Thyroid gland (tissue), 4 donors: ENCODE data around the gene TSHZ2. TPM values are rescaled to one million over a fixed set of nuclear protein-coding genes. Genes with fewer than 3 reads are reported as not detected.
A peak's percentile ranks its signal among the peaks of the same experiment; 100 is the strongest.
"Not testable (repeated sequence)": the region's sequence is repeated elsewhere in the genome, so short reads cannot be mapped to it uniquely, and the experiment has no call there.

ENCODE experiments used
- DNase-seq, 2 donors: peaks; one replicate each; pipeline ENCODE4 v3.0.0-alpha.2; 2019
- H3K27ac ChIP-seq, 3 donors: fragments of 200-600 bp; sonication (generic); 1 replicate in 2 of 3; 2 replicates in 1 of 3; pipeline ENCODE4 v1.5.1; 2016 to 2019; ENCODE audit warnings: mild to moderate bottlenecking in 1 of 3, moderate library complexity in 1 of 3
- H3K27me3 ChIP-seq: fragments of 200-600 bp; sonication (generic); one replicate; pipeline ENCODE4 v1.5.1; 2019
- H3K36me3 ChIP-seq, 2 donors: fragments of 200-600 bp; sonication (generic); one replicate each; pipeline ENCODE4 v1.5.1; 2016 to 2019
- H3K4me1 ChIP-seq, 2 donors: fragments of 200-600 bp; sonication (generic); one replicate each; pipeline ENCODE4 v1.5.1; 2017 to 2019
- H3K4me3 ChIP-seq, 3 donors: fragments of 200-600 bp; sonication (generic); replicated peaks in 1 of 3; 1 replicate in 2 of 3; 2 replicates in 1 of 3; pipeline ENCODE4 v1.5.1; 2016; ENCODE audit warnings: mild to moderate bottlenecking in 1 of 3
- H3K9me3 ChIP-seq: fragments of 200-600 bp; sonication (generic); one replicate; pipeline ENCODE4 v1.5.1; 2017
- CTCF ChIP-seq, 6 experiments: fragments of 200-600 bp in 3 of 6; fragments of 450-650 bp in 3 of 6; sonication (generic) in 3 of 6; IDR thresholded peaks; one replicate each; pipeline ENCODE4 v1.5.1; 2016 to 2019; ENCODE audit warnings: antibody characterized with exemption in 6 of 6, mild to moderate bottlenecking in 2 of 6, inconsistent platforms in 1 of 6, moderate library complexity in 1 of 6
- POLR2A ChIP-seq, 2 donors: fragments of 450-650 bp; IDR thresholded peaks; one replicate each; pipeline ENCODE4 v1.6.1; 2017; ENCODE audit warnings: antibody characterized with exemption in 2 of 2, mild to moderate bottlenecking in 2 of 2, moderate library complexity in 1 of 2
- WGBS, 2 donors: methylation state at CpG; one replicate each; pipeline ENCODE4 v1.1.5; 2017; 5-methylcytosine and 5-hydroxymethylcytosine counted together
- intact Hi-C: fragments of 100-400 bp; cut with DNase I; formaldehyde crosslinking; loops from one replicate; pipeline ENCODE4 v1.15.1; 2023
- total RNA-seq, 4 donors: library from RNA; depleted of rRNA; stranded (reverse); fragments of >200 nt; gene quantifications; one replicate each; pipeline ENCODE4 v1.2.3, GENCODE V29; 2016

TSHZ2 gene
- total RNA-seq, 4 donors from 2014 or later = 11.0 to 27.9 (median 14.0) TPM

GRCh38 chr20:53409447-53409717, 437.2 kb downstream of the TSHZ2 start:
- intact Hi-C loops = no loop called here

GRCh38 chr20:53411129-53411528, 439.0 kb downstream of the TSHZ2 start:
- no peak for DNase-seq
- Histone ChIP-seq H3K4me1 (peaks cover 0 to 23% of the 10 kb centered on the region in 2 donors), H3K36me3 (no peaks in the 10 kb centered on the region), H3K9me3 (no peaks in the 10 kb centered on the region), H3K4me3 (no peak overlapping the region), H3K27ac (no peak overlapping the region), H3K27me3 (no peaks in the 10 kb centered on the region)
- 96 to 98% methylated on average over 3 of the region's 3 CpGs for WGBS, 2 donors
- intact Hi-C loops = no loop called here
- TF ChIP-seq POLR2A (IDR thresholded peaks at IDR 0.05) (no peak), CTCF (IDR thresholded peaks at IDR 0.05) (no peak)

More at GRCh38 chr20:53409447-53409717, 437.2 kb downstream of the TSHZ2 start:
- H3K36me3 ChIP-seq = no peaks in the 10 kb centered on the region
- no peaks in the 10 kb centered on the region for H3K27me3 ChIP-seq
- WGBS, 2 donors = 65 to 70% methylated on average over 2 of the region's 2 CpGs
- TF ChIP-seq POLR2A (IDR thresholded peaks at IDR 0.05) (no peak), CTCF (IDR thresholded peaks at IDR 0.05) (no peak)
- H3K4me3 ChIP-seq = no peak overlapping the region
- no peak overlapping the region for H3K27ac ChIP-seq
- H3K9me3 ChIP-seq = no peaks in the 10 kb centered on the region
- DNase-seq = no peak
- H3K4me1 ChIP-seq = peaks cover 0 to 23% of the 10 kb centered on the region in 2 donors

- Histone ChIP-seq H3K4me3 (no peak overlapping the region), H3K9me3 (no peaks in the 10 kb centered on the region), H3K36me3 (no peaks in the 10 kb centered on the region), H3K27ac (no peak overlapping the region), H3K27me3 (no peaks in the 10 kb centered on the region), H3K4me1 (peaks cover 0 to 23% of the 10 kb centered on the region in 2 donors)
- DNase-seq = no peak
- intact Hi-C loops = no loop called here
- 79 to 88% methylated on average over 4 of the region's 4 CpGs for WGBS, 2 donors
- TF ChIP-seq POLR2A (IDR thresholded peaks at IDR 0.05) = no peak
- TF ChIP-seq CTCF (IDR thresholded peaks at IDR 0.05) = no peak
Observed at GRCh38 chr20:53411891-53412290, 439.7 kb downstream of the TSHZ2 start.

- peaks cover 0 to 16% of the 10 kb centered on the region in 2 donors for H3K4me1 ChIP-seq
- H3K27ac ChIP-seq = no peak overlapping the region
- intact Hi-C loops = no loop called here
- no peaks in the 10 kb centered on the region for H3K36me3 ChIP-seq
- TF ChIP-seq POLR2A (IDR thresholded peaks at IDR 0.05) = no peak
- TF ChIP-seq CTCF (IDR thresholded peaks at IDR 0.05) = no peak
- no peak overlapping the region for H3K4me3 ChIP-seq
- H3K9me3 ChIP-seq = no peaks in the 10 kb centered on the region
- no peaks in the 10 kb centered on the region for H3K27me3 ChIP-seq
- no peak for DNase-seq
- 53 to 54% methylated on average over 13 of the region's 13 CpGs for WGBS, 2 donors
Observed at GRCh38 chr20:53412577-53413185, 440.5 kb downstream of the TSHZ2 start.

GRCh38 chr20:53413186-53413631, 441.1 kb downstream of the TSHZ2 start:
- Histone ChIP-seq H3K36me3 (no peaks in the 10 kb centered on the region), H3K27me3 (no peaks in the 10 kb centered on the region), H3K4me1 (peaks cover 0 to 11% of the 10 kb centered on the region in 2 donors), H3K4me3 (no peak overlapping the region), H3K27ac (no peak overlapping the region), H3K9me3 (no peaks in the 10 kb centered on the region)
- intact Hi-C loops = no loop called here
- 44 to 46% methylated on average over 13 to 15 of the region's 15 CpGs for WGBS, 2 donors
- no peak for TF ChIP-seq POLR2A (IDR thresholded peaks at IDR 0.05)
- TF ChIP-seq CTCF (IDR thresholded peaks at IDR 0.05) = peak in 4 of 6 experiments; percentile 15 to 58 (median 52)
- peak; percentile 41 to 68 for DNase-seq

- intact Hi-C loops, H3K27me3 ChIP-seq, H3K4me1 ChIP-seq, H3K9me3 ChIP-seq, DNase-seq, H3K27ac ChIP-seq, H3K36me3 ChIP-seq, H3K4me3 ChIP-seq: not testable (repeated sequence)
- 90 to 94% methylated on average over 1 of the region's 1 CpG for WGBS, 2 donors
Observed at GRCh38 chr20:53413845-53414244, 441.7 kb downstream of the TSHZ2 start.
